Left cardiac atrium (tissue), 4 donors: ENCODE measurements around the gene CNPY4. TPM values are rescaled to one million over a fixed set of nuclear protein-coding genes. Genes with fewer than 3 reads are reported as not detected.

Experiments used
- ATAC-seq, 2 donors: fragments of 200-7000 bp; cut with Tn5 transposase; one replicate each; pipeline ENCODE4 v1.9.1; 2020; ENCODE audit warnings: mild to moderate bottlenecking in 2 of 2, moderate library complexity in 2 of 2
- DNase-seq: peaks from one replicate; pipeline ENCODE4 v3.0.0-alpha.2; 2020
- intact Hi-C, 2 donors: fragments of 100-400 bp; cut with DNase I; formaldehyde crosslinking; loops; one replicate each; pipeline versions ENCODE4 v1.14.1 to v1.15.1; 2022 to 2023
- total RNA-seq, 2 donors: library from RNA; stranded (reverse); fragmentation: NEBNext Ultra II Directional; extraction: Animal tissue kit (Norgen Biotek cat#: 25700); gene quantifications; one replicate each; pipeline ENCODE4 v1.2.1, GENCODE V29; 2021
- donor health status: DM: no; HTN: yes; CAD: no.
- donor health status: DM: no; HTN: yes; CAD: no; lungs with severe emphysema.
- donor health status: DM: yes; HTN: yes; CAD: no.
- donor health status: Dilated cardiomyopathy.

Gene CNPY4
- total RNA-seq, 2 donors from 2014 or later = 9.0 to 13.3 TPM

DNA sequence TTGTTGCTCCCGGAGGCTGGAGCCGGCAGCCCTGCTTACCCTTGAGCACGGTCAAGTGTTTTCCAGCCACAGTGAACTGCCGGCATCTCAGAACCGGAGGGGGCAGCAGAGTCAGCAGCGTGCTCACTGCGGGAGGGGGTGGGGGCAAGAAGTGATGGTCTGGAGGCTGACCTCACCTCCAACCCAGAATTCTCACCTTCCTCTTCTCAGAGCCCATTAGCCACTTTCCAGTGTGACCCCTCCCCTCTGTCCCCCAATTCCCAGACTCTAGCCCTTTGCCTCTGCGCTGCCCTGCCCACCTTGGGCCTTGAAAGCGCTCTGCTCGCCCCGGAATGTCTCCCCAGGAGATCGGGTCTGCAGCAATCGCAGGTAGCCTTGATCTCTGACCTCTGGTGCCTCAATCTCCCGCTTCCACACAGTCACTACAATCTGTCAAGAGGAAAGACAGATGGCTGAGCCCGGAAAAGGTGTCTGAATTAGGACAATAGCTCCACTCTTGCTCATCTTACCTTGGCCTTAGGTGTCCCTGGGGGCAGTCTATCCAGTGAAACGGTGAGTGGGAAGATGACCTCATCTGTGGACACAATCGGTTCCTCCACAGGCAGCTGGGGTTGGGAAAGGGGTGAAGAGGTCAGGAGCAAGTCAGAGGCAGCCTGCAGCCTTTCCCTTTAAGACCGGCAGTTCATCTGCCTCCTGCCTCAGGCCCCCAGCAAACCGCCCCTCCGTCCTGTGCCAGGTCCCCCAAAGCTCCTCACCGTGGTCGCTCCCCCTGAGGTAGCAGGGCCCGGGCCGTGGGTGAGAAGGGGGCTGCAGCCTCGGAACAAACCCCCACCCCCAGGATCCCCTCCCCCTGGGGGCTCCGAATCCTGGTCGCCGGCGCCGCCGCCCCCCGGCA is 38.1 kb downstream of the CNPY4 start:
- intact Hi-C loops = no loop called here
- ATAC-seq = peak; percentile 12 to 27
- no peak for DNase-seq

DNA sequence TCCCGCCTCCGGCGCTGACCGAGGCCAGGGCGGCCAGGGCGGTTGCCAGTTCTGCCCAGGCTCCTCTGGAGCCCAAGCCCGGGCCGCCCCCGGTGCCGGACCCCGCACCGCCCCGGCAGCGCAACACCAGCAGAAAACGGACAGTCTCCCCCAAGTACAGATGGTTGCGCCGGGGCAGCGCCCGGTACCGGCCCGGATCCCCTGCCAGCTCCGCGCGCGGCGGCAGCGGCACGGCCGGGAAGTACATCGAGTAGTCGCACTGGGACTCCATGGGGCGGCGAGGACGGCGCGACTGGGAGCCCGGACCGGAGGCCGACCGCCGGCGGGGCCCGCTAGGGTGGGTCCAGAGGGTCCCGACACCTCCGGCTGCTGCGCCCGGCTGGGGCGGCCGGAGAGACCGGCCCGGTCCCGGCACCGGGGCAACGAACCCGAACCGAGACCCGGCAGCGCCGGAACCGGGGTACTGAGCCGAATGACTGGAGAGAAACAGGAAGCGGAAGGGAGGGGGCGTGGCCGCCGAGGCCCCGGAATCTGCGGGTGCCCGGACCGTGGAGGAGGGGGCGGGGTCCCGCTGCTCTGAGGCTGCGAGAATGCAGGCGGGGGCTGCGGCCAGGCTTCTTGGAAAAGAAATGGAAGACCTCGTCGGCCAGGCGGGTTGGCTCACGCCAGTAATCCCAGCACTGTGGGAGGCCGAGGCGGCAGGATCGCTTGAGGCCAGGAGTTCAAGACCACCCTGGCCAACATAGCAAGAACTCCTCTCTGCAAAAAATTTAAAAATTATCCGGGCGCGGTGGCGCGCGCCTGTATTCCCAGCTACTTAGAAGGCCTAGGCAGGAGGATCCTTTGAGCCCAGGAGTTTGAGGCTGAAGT is 39.0 kb downstream of the CNPY4 start, which contains the start of gene TRAPPC14:
Gene TRAPPC14, minus strand, starts transcription at position 495 of the 870 bp plus-strand sequence. Its CDS starts 224 bp downstream, at position 271.
- intact Hi-C loops = no loop called here
- peak; percentile 93 to 97 for ATAC-seq
- DNase-seq = peak; percentile 97

GRCh38 chr7:100159099-100159623 is 39.7 kb downstream of the CNPY4 start:
- DNase-seq = no peak
- ATAC-seq = no peak
- intact Hi-C loops = no loop called here

- intact Hi-C loops = no loop called here
- ATAC-seq (no peak), DNase-seq (no peak)
Observed at GRCh38 chr7:100160067-100160466, 40.6 kb downstream of the CNPY4 start.

DNA sequence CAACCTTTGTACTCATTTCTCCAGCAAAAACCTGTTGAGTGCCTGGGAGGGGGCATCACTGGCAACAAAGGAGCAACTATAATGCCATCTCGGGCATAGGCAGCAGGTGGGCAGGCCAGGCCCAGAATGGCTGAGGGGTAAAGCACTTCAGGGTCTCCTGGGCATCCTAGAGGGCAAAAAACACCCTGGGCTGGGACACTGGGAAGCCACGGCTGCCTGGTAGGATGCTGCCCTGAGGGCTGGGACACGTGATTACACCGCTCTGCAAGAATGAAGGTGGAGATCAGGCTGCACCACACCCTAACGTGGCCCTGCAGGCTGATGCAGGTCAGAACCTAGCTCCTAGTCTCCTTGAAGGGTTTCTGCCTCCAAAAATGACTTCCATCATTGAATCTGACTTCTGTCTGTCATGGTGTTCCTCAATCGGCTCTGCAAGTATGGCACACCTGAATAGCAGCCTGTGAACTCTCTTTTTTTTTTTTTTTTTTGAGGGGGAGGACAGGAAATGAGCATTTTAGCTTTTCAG is 43.6 kb downstream of the CNPY4 start:
- no peak for DNase-seq
- intact Hi-C loops = no loop called here
- no peak for ATAC-seq

GRCh38 chr7:100163871-100164270 is 44.4 kb downstream of the CNPY4 start:
- DNase-seq (no peak), ATAC-seq (no peak)
- intact Hi-C loops = no loop called here

- ATAC-seq (no peak), DNase-seq (no peak)
- intact Hi-C loops = no loop called here
Observed at GRCh38 chr7:100166317-100166940, 47.0 kb downstream of the CNPY4 start.

DNA sequence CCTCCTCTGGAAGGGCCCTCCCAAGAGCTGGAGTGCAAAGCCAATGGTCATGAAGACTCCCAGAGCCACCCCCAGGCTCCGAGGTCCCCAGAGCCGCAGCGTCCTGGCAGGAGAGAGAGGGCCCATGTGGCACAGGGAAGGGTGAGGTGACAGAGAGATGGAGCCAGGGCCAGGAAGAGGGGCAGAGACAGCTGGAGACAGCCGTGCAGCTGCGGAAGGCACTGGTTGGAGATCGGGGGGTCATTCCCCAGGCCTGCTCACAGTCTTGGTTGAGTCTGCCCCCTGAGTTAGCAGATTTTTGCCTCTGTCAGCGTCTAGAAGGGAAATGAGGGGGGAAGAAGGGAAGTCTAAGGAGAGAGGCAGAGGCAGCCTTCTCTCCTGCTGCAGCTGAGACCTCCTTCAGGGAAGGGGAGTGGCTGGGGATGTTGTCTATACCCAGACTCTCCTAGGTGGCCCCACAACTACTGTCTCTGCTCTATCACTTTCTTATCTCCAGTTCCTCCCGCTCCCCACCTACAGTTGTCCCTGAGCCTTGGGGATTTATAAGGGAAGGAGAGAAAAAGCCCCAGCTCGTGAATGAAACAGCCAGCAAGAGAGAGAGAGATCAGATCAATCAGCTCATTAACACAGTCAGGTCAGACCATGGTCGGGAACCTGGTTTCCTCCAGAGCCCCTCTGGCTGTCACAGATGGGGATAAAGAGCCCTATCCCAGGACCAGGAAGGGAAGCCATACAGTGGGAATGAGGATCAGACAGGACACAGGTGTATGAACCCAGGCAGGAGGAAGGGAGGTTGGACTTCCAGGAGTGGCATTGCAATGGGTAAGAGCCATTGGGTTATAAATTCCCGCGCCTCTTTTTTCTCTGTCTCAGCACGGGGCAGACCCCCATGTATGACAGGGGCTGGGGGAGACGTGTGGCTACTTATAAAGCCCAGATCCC is 47.8 kb downstream of the CNPY4 start:
- DNase-seq = no peak
- ATAC-seq = peak in 1 of 2 donors; percentile 4
- intact Hi-C loops = no loop called here

GRCh38 chr7:100167912-100168323 is 48.5 kb downstream of the CNPY4 start:
- ATAC-seq = peak; percentile 11 to 32
- intact Hi-C loops = no loop called here
- DNase-seq = no peak

DNA sequence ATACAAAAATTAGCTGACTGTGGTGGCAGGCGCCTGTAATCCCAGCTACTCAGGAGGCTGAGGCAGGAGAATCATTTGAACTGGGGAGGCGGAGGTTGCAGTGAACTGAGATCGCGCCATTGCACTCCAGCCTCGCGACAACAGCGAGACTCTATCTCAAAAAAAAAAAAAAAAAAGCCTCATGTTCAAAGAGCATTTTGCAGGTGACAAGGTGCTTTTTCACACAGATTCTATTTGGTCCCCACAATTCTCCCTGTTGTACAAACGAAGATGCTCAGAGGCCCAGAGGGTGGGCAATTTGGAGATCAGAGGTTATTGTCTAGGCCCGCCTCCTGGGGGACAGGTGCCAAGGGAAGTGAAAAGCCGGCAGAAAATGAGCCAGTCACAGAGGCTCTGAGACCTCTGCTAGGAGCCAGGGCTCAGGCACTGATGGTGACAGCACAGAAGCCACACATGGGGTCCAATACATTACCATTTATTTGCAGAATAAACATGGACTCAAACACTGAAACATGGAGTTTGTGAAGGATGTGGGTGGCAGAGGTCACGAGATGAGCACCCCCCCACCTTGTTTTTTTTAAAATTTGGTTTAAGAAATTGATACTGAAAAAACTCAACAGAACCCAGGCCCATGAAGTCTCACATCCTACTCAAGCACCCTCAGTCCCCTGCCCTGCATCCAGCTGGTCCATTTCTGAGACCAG is 49.9 kb downstream of the CNPY4 start:
- intact Hi-C loops = no loop called here
- ATAC-seq = no peak
- no peak for DNase-seq

DNA sequence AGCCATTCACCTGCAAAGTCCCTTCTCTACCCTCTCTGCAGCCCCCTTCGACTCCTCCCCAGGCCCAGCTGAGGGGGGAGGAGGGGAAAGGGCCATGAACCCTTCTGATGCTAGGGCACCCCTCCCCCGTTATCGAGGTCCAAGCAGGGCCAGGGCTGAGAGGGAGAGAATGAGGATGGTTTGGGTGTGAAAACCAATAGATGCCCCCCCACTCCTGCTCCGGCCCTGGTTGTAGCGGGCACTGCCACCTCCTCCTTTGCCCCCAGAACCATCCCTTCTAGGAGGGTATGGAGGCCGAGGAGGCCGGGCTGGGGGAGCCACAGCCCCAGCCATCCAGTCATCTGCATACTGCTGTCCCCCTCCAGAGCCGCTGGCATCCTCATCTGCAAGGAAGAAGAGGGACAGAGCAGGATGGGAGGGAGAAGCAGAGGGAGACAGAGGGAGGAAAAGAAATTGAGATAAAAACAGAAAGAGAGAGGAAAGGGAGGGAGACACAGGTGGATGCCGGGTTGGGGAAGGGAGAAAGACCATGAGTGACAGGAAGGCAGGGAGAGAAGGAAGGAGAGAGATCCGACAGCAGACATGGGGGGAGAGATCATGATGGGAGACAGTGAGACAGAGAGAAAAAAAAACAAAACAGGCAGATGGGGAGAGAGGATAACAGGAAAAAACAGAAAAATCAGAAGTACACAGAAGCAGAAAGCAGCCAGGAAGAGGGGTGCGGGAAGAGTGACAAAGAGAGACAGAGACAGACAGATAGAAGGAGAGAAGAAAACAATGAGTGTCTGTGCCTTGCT is 50.9 kb downstream of the CNPY4 start:
- intact Hi-C loops = no loop called here
- ATAC-seq = no peak
- DNase-seq = no peak

- no peak for DNase-seq
- ATAC-seq = peak; percentile 12 to 33
Observed at GRCh38 chr7:100171087-100171681, 51.8 kb downstream of the CNPY4 start.

GRCh38 chr7:100171840-100172239 is 52.4 kb downstream of the CNPY4 start:
- intact Hi-C loops = no loop called here
- ATAC-seq (no peak), DNase-seq (no peak)

More at GRCh38 chr7:100171087-100171681, 51.8 kb downstream of the CNPY4 start:
- intact Hi-C loops = no loop called here

DNA sequence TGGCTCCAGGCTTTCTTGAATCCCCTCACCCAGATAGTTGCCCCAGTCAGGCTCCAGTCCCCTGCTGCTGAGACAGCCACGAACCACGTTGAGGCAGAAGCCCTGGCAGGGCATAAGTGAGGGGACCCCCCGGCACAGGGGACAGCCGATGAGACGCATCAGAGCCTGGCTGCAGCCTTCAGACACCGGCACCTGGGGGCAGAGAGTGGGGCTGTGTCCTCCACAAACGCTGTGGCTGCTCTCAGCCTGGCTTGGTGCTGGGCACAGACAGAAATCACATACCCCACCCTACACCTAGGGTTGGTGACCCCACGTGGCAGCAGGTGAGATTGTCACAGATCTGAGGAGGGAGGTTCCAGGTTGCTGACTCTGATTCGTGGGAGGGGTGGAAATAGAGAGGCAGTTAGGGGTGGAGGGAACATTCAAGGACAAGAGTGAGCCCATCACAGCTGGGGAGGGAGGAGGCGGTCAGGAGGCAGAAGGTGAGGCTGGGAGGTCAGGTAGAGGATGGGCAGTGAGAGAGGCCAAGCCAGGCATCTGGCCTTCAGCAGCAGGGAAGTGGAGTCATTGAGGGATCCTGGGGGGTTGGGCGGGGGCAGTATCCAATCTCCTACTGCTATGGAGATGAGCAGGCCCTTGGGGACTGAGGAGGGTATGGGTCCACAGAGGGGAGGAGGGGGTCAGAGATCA is 54.5 kb downstream of the CNPY4 start:
- ATAC-seq (no peak), DNase-seq (no peak)
- intact Hi-C loops = no loop called here

DNA sequence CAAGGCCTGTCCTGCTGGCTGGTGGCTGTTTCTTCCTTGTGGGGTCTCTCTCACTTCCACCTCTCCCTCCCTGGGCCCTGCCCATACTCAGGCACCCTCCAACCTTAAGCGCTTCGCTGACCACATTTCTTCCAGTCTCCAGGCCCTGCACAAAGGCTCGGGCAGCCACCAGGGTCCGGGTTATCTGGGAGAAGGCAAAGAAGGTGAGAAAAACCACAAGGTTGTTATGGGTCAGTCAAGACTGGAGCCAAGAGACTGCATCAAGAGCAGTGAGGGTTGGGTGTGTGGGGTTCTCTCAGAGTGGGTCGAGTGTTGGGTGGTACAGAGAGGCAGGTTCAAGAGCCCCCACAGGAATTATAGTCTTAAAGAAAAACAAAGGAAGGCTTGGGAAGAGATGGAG is 55.1 kb downstream of the CNPY4 start:
- DNase-seq (no peak), ATAC-seq (no peak)
- intact Hi-C loops = no loop called here
